Vagina (tissue), 2 donors: ENCODE data around the gene THADA. TPM values are rescaled to one million over a fixed set of nuclear protein-coding genes. Genes with fewer than 3 reads are reported as not detected.
A peak's percentile ranks its signal among the peaks of the same experiment; 100 is the strongest.

Source experiments
- DNase-seq, 2 donors: peaks; one replicate each; pipeline ENCODE4 v3.0.0-alpha.2; 2017; ENCODE audit errors: extremely low spot score in 2 of 2
- H3K27ac ChIP-seq: fragments of 200-600 bp; sonication (generic); one replicate; pipeline ENCODE4 v1.5.1; 2019
- H3K27me3 ChIP-seq: fragments of 200-600 bp; sonication (generic); one replicate; pipeline ENCODE4 v1.5.1; 2019
- H3K36me3 ChIP-seq, 2 donors: fragments of 200-600 bp; sonication (generic); one replicate each; pipeline ENCODE4 v1.5.1; 2017 to 2019
- H3K4me1 ChIP-seq: fragments of 200-600 bp; sonication (generic); one replicate; pipeline ENCODE4 v1.5.1; 2019
- H3K4me3 ChIP-seq, 2 donors: fragments of 200-600 bp; sonication (generic); 1 replicate in 1 of 2; 2 replicates in 1 of 2; pipeline ENCODE4 v1.5.1; 2016 to 2019
- H3K9me3 ChIP-seq: fragments of 200-600 bp; sonication (generic); one replicate; pipeline ENCODE4 v1.5.1; 2019
- POLR2A ChIP-seq, 2 donors: fragments of 450-650 bp; IDR thresholded peaks; one replicate each; pipeline ENCODE4 v1.6.1; 2017; ENCODE audit warnings: antibody characterized with exemption in 2 of 2, mild to moderate bottlenecking in 2 of 2, moderate library complexity in 2 of 2
- POLR2AphosphoS5 ChIP-seq, 2 donors: sonication (generic); formaldehyde crosslinking; IDR thresholded peaks; one replicate each; pipeline ENCODE4 v1.9.0; 2017; ENCODE audit warnings: antibody characterized with exemption in 2 of 2, mild to moderate bottlenecking in 2 of 2, low read depth in 1 of 2; ENCODE audit not compliant: insufficient read depth in 1 of 2
- intact Hi-C: fragments of 100-400 bp; cut with DNase I; formaldehyde crosslinking; loops from one replicate; pipeline ENCODE4 v1.15.1; 2023
- total RNA-seq: library from RNA; depleted of rRNA; stranded (reverse); fragments of >200 nt; gene quantifications from one replicate; pipeline ENCODE4 v1.2.3, GENCODE V29; 2016
- TF ChIP-seq, protein P1 (sequence below), 3 experiments: fragments of 450-650 bp in 2 of 3; fragments of 200-600 bp in 1 of 3; sonication (generic) in 1 of 3; IDR thresholded peaks; one replicate each; pipeline ENCODE4 v1.5.1; 2017 to 2019; ENCODE audit warnings: antibody characterized with exemption in 3 of 3, mild to moderate bottlenecking in 2 of 3, moderate library complexity in 2 of 3

THADA gene
- total RNA-seq, 1 donor from 2014 or later = 32.2 TPM

DNA sequence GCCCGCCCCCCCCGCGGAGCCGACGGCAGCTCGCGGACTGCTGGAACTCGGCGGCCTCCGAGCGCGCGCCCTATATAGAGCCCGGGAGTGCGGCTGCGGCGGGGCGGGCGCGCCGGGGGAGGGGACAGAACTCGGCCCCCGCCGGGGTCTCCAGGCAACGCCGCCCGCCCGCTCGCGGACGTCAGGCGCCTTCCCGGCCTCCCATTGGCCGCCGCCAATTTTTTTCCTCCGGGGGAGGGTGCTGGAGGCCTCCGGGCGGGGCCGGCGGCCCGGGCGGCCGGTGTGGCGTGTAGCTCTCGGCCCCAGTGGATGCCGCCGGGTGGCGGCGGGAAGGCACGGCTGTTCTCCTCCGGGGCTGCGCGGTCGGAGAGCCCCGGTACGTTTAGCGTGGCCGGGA, 369.3 kb downstream of the THADA start, which contains the start of gene ZFP36L2:
Gene ZFP36L2 (minus strand): TSS at position 49 of the 397 bp plus-strand sequence. CDS start 291 bp downstream, outside the sequence.
- Histone ChIP-seq H3K4me1 (peaks cover 24% of the 10 kb centered on the region), H3K36me3 (peaks cover 0 to 47% of the 10 kb centered on the region in 2 donors), H3K27me3 (no peaks in the 10 kb centered on the region), H3K9me3 (no peaks in the 10 kb centered on the region), H3K4me3 (peak within 1 kb of the TSS; percentile 97 to 99), H3K27ac (peak within 1 kb of the TSS; percentile 99)
- peak in 1 of 2 donors; percentile 96 for DNase-seq
- TF ChIP-seq POLR2AphosphoS5 (IDR thresholded peaks at IDR 0.05; ENCODE audit: insufficient read depth in 1 of 2, low read depth in 1 of 2) (peak in 1 of 2 donors; percentile 82), POLR2A (IDR thresholded peaks at IDR 0.05) (peak; percentile 60 to 92)
- TF ChIP-seq, protein P1, sequence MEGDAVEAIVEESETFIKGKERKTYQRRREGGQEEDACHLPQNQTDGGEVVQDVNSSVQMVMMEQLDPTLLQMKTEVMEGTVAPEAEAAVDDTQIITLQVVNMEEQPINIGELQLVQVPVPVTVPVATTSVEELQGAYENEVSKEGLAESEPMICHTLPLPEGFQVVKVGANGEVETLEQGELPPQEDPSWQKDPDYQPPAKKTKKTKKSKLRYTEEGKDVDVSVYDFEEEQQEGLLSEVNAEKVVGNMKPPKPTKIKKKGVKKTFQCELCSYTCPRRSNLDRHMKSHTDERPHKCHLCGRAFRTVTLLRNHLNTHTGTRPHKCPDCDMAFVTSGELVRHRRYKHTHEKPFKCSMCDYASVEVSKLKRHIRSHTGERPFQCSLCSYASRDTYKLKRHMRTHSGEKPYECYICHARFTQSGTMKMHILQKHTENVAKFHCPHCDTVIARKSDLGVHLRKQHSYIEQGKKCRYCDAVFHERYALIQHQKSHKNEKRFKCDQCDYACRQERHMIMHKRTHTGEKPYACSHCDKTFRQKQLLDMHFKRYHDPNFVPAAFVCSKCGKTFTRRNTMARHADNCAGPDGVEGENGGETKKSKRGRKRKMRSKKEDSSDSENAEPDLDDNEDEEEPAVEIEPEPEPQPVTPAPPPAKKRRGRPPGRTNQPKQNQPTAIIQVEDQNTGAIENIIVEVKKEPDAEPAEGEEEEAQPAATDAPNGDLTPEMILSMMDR (IDR thresholded peaks at IDR 0.05) = peak in 1 of 3 experiments; percentile 25
- intact Hi-C loops = loop anchor here (5.0 to 10.0 kb wide), 5 partner anchors 154 to 362 kb away; no protein-coding TSS in a partner anchor

DNA sequence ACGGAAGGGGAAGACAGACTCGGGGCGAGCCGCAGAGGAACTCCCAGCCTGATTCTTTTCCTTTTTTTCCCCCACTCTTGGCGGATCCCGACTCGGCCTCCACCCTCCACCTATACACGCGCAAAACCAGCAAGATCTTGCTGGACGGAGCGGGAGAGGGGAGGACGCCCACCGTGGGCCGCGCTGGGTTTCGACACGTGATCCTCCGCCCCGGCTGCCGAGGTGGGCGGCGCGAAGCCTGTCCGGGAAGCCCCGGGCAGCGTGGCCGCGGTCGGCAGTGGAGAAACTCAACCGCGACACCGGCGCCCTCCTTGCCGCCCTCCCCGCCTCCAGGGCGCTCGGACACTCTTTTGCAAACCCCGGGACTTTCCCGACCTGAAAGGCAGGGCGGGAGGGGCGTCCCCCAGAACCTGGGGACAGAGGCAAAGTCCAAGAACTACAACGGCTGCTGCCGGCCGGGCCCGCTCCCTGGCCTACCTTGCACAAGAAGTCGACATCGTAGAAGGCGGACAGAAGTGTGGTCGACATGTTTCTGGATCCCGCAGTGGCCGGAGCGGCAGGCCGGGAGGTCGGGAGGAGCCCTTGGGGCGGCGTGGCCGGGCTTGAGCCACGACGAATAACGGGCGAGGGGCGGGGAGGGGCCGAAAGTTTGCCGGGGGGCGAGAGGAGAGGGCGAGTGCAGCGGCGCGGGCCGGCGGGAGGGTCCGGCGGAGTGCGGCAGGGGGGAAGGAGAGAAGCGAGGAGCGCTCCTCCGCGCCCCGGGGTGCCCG, 369.9 kb downstream of the THADA start:
- no peaks in the 10 kb centered on the region for H3K27me3 ChIP-seq
- peak in 1 of 2 donors; percentile 93 for DNase-seq
- TF ChIP-seq, protein P1 (IDR thresholded peaks at IDR 0.05) = no peak
- TF ChIP-seq POLR2AphosphoS5 (IDR thresholded peaks at IDR 0.05; ENCODE audit: insufficient read depth in 1 of 2, low read depth in 1 of 2) (peak in 1 of 2 donors; percentile 78), POLR2A (IDR thresholded peaks at IDR 0.05) (peak in 1 of 2 donors; percentile 85)
- peaks cover 0 to 47% of the 10 kb centered on the region in 2 donors for H3K36me3 ChIP-seq
- H3K9me3 ChIP-seq = no peaks in the 10 kb centered on the region
- intact Hi-C loops = loop anchor here (2.0 to 10.0 kb wide), 6 partner anchors 154 to 397 kb away; no protein-coding TSS in a partner anchor
- H3K4me3 ChIP-seq = peak overlapping the region; percentile 97 to 99
- peaks cover 30% of the 10 kb centered on the region for H3K4me1 ChIP-seq
- peak overlapping the region; percentile 99 for H3K27ac ChIP-seq

DNA sequence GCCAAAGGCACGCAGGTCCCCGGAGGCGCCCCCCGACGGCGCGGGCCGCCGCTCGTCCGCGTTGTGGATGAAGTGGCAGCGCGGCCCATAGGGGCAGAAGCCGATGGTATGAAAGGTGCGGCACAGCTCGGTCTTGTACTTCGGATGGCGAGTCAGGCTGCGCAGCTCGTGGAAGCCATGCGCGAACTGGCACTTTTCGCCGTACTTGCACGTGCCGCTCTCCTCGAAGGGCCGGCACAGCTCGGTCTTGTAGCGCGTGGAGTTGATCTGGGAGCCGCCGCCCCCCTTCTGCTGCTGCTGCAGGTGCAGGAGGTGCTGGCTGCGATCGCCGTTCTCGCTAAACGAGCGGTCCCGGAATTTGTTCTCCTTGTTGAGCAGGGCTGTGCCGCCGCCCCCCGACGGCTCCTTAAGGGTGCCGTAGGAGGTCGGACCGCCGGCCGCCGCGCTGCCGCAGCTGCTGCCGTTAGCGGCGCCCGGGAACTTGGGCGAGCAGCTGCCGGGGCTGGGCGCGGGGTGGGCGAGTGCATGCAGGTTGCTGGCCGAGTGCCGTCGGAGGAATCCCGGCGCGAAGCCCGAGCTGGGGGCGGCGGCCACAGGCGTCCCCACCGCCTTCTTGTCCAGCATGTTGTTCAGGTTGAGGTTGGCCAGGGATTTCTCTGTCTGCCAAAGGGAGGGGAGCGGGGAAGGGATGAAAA, 370.6 kb downstream of the THADA start:
- peak overlapping the region; percentile 97 to 99 for H3K4me3 ChIP-seq
- intact Hi-C loops = loop anchor here (2.0 to 10.0 kb wide), 6 partner anchors 153 to 396 kb away; no protein-coding TSS in a partner anchor
- peaks cover 0 to 41% of the 10 kb centered on the region in 2 donors for H3K36me3 ChIP-seq
- TF ChIP-seq, protein P1 (IDR thresholded peaks at IDR 0.05) = no peak
- TF ChIP-seq POLR2AphosphoS5 (IDR thresholded peaks at IDR 0.05; ENCODE audit: insufficient read depth in 1 of 2, low read depth in 1 of 2) (peak in 1 of 2 donors; percentile 57), POLR2A (IDR thresholded peaks at IDR 0.05) (no peak)
- no peak for DNase-seq
- peak overlapping the region; percentile 99 for H3K27ac ChIP-seq
- peaks cover 38% of the 10 kb centered on the region for H3K4me1 ChIP-seq
- no peaks in the 10 kb centered on the region for H3K9me3 ChIP-seq
- no peaks in the 10 kb centered on the region for H3K27me3 ChIP-seq

DNA sequence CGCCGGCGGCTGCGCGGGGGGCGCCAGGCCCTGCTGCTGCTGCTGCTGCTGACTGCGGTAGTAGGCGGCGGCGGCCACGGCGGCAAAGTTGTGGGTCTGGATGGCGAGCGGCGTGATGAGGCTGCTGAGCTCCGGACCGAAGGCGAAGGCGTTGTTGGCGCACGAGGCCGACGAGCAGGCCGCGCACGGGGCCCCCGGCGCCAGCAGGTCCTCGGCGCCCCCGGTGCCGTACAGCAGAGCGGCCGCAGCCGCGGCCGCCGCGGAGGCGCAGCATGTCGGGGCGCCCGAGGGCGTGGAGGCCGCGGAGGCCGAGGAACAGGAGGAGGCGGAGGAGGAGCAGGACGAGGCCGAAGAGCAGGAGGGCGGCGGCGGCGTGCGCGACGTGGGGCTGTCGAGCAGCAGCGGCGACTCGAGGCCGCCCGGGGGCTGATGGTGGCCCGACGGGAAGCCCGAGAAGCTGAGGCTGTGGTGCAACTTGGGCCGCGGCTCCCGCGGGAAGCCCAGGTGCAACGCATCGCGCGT, 371.2 kb downstream of the THADA start:
- DNase-seq = no peak

More for the DNA sequence above, 371.2 kb downstream of the THADA start:
- Histone ChIP-seq H3K36me3 (peaks cover 0 to 38% of the 10 kb centered on the region in 2 donors), H3K27ac (peak overlapping the region; percentile 99), H3K4me3 (peak overlapping the region; percentile 97 to 99), H3K27me3 (no peaks in the 10 kb centered on the region), H3K9me3 (no peaks in the 10 kb centered on the region), H3K4me1 (peaks cover 42% of the 10 kb centered on the region)
- TF ChIP-seq, protein P1 (IDR thresholded peaks at IDR 0.05) = peak in 1 of 3 experiments; percentile 6
- no peak for TF ChIP-seq POLR2AphosphoS5 (IDR thresholded peaks at IDR 0.05; ENCODE audit: insufficient read depth in 1 of 2, low read depth in 1 of 2)
- intact Hi-C loops = loop anchor here (2.0 to 10.0 kb wide), 6 partner anchors 152 to 396 kb away; no protein-coding TSS in a partner anchor
